Measurements from ENCODE around the gene SKAP2.

The SKAP2 gene

GRCh38 chr7:26630361-26630760, 234.0 kb downstream of the SKAP2 start:
- DNase-seq, result no peak

GRCh38 chr7:26629696-26630095, 234.7 kb downstream of the SKAP2 start:
- peak; percentile 35 for DNase-seq

DNA sequence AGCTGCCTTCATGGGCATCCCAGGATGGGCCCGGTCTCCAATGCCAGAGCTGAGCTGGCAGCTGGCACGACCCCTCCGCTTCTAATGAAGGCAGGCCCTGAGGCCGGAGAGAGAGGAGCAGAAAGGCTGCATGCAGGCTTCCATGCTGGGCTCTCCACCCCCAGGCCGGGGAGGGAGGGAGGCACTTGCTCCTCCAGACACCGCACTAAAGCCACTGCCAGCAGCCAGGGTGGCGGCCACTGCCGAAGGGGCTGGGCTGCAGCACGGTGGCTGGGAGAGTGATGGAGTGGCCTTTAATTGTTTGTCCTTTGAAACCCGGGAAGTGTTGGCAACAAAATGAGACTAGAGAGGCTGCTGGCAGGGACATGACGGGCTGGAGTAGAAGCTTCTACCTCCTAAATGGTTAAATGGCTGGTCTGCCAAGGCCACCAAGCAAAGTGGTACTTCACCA, 236.5 kb downstream of the SKAP2 start:
- DNase-seq, result no peak

DNA sequence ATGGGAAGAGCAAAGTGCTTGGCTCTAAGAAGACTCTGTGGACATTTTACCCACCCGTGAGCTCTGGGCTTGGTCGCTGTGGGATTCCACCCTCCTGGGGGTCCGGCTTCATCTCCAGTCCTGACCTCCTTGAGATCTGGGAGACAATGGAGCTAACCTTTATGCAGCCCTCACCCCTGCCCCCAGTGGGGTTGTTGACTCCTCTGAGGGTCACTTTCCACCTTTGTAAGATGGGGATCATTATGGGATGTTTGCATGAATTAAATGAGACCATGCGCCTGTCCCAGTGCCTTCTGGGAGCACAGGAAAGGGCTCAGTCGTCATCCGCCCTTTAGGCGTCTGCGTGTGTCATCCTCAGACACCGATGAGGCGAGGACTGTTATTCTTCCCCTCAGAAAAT, 237.2 kb downstream of the SKAP2 start:
- no peak for DNase-seq

GRCh38 chr7:26626687-26627086, 237.7 kb downstream of the SKAP2 start:
- no peak for DNase-seq

- DNase-seq, result no peak
Measured at GRCh38 chr7:26626156-26626555, 238.2 kb downstream of the SKAP2 start.

- no peak for DNase-seq
Measured at GRCh38 chr7:26625286-26625685, 239.1 kb downstream of the SKAP2 start.

GRCh38 chr7:26624839-26625238, 239.6 kb downstream of the SKAP2 start:
- no peak for DNase-seq

GRCh38 chr7:26624431-26624830, 240.0 kb downstream of the SKAP2 start:
- no peak for DNase-seq

DNA sequence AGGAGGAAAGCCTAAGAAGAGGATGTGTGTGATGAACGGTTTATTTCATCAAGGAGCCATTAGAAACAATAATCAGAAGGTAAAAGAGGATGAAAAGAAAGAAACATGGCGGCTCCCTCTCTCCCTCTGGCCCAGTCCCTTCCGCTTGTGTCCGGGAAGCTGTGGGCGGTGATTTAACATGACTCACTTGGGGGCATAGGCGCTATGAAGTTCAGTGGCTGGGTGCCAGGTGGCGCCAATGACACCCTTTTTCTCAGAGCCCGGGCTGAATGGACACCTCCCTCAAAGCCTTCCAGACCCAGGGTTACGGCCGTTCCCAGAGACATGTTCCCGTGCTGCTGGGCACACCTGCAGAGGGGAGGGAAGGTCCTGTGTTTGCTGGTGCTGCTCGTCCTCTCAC, 244.0 kb downstream of the SKAP2 start:
- peak; percentile 39 for DNase-seq

DNA sequence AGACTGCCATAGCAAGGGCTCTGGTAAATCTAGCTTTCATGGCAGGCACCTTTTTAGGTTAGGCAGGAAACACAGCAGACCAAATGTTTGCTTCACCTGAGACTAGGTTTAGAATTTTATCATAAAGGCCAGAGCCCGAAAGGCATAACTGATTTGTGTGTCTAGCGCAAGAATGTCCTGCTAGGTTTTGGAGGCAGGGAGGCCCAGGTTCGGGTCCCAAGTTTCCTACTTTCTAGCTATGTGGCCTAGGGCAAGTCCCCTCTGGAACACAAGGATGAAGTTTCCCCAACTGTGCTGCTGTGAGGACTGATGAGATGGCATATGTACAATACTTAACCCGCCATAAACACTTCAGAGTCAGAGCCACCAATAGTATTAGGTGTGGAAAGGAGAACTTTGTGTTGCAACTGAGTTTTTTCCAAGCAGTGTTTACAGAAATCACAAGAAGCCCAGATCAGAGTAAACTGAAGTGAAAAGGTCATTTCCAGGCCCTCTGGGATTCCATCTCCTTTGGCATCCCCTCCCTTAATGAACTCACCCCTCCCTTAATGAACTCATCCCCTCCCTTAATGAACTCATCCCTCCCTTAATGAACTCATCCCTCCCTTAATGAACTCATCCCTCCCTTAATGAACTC, 244.9 kb downstream of the SKAP2 start:
- no peak for DNase-seq

DNA sequence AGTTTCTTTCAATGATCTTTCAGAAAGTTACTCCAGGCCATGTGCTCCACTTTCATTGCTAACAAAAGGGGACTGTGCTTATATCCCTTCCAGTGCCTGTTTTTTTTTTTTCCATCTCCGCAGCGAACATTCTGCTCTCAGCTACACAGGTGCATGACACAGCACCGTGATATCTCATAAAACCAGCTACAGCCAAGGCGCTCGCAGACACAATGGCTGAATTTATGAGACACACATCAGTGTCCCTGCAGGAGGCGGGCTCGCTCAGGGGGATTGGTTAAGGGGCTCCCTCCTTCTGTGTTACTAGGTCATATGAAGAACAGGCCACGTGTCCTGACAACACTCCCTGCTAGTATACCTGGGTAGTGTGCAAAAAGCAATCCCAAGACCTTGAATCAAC, 245.5 kb downstream of the SKAP2 start:
- DNase-seq, result no peak

GRCh38 chr7:26618449-26618848, 245.9 kb downstream of the SKAP2 start:
- DNase-seq, result no peak

Measured in hematopoietic multipotent progenitor cell treated with erythropoietin and hydrocortisone succinate and interleukin-3 and kit ligand, for 4 days (in vitro differentiated cells).